ENCODE measurements around the gene SLC44A3. TPM values are rescaled to one million over a fixed set of nuclear protein-coding genes. Genes with fewer than 3 reads are reported as not detected.

SLC44A3 gene
- total RNA-seq, 1 donor from 2014 or later = 14.6 TPM

GRCh38 chr1:94776474-94776873 is 43.7 kb upstream of the SLC44A3 start:
- H3K4me3 ChIP-seq (ENCODE audit: low read depth, low read length) = no peak overlapping the region
- no peak for DNase-seq (ENCODE audit: low read depth)
- no peak for TF ChIP-seq CTCF (IDR thresholded peaks at IDR 0.05; ENCODE audit: insufficient read depth, low read length, poor library complexity, severe bottlenecking)
- H3K27me3 ChIP-seq (ENCODE audit: control insufficient read depth, insufficient read depth, low read length) = no peaks in the 10 kb centered on the region
- H3K36me3 ChIP-seq (ENCODE audit: control insufficient read depth, insufficient read depth, low read length) = no peaks in the 10 kb centered on the region

- Histone ChIP-seq H3K36me3 (ENCODE audit: control insufficient read depth, insufficient read depth, low read length) (no peaks in the 10 kb centered on the region), H3K4me3 (ENCODE audit: low read depth, low read length) (no peak overlapping the region), H3K27me3 (ENCODE audit: control insufficient read depth, insufficient read depth, low read length) (no peaks in the 10 kb centered on the region)
- no peak for DNase-seq (ENCODE audit: low read depth)
- no peak for TF ChIP-seq CTCF (IDR thresholded peaks at IDR 0.05; ENCODE audit: insufficient read depth, low read length, poor library complexity, severe bottlenecking)
Measured at GRCh38 chr1:94777281-94777680, 42.9 kb upstream of the SLC44A3 start.

- TF ChIP-seq CTCF (IDR thresholded peaks at IDR 0.05; ENCODE audit: insufficient read depth, low read length, poor library complexity, severe bottlenecking) = no peak
- Histone ChIP-seq H3K36me3 (ENCODE audit: control insufficient read depth, insufficient read depth, low read length) (no peaks in the 10 kb centered on the region), H3K4me3 (ENCODE audit: low read depth, low read length) (no peak overlapping the region), H3K27me3 (ENCODE audit: control insufficient read depth, insufficient read depth, low read length) (no peaks in the 10 kb centered on the region)
- DNase-seq (ENCODE audit: low read depth) = no peak
Measured at GRCh38 chr1:94778808-94779207, 41.3 kb upstream of the SLC44A3 start.

GRCh38 chr1:94783342-94784189 is 36.6 kb upstream of the SLC44A3 start:
- peak; percentile 53 for DNase-seq (ENCODE audit: low read depth)
- H3K36me3 ChIP-seq (ENCODE audit: control insufficient read depth, insufficient read depth, low read length) = no peaks in the 10 kb centered on the region
- H3K27me3 ChIP-seq (ENCODE audit: control insufficient read depth, insufficient read depth, low read length) = no peaks in the 10 kb centered on the region
- no peak overlapping the region for H3K4me3 ChIP-seq (ENCODE audit: low read depth, low read length)
- TF ChIP-seq CTCF (IDR thresholded peaks at IDR 0.05; ENCODE audit: insufficient read depth, low read length, poor library complexity, severe bottlenecking) = no peak

GRCh38 chr1:94784190-94784515 is 36.0 kb upstream of the SLC44A3 start:
- Histone ChIP-seq H3K4me3 (ENCODE audit: low read depth, low read length) (no peak overlapping the region), H3K27me3 (ENCODE audit: control insufficient read depth, insufficient read depth, low read length) (no peaks in the 10 kb centered on the region), H3K36me3 (ENCODE audit: control insufficient read depth, insufficient read depth, low read length) (no peaks in the 10 kb centered on the region)
- no peak for TF ChIP-seq CTCF (IDR thresholded peaks at IDR 0.05; ENCODE audit: insufficient read depth, low read length, poor library complexity, severe bottlenecking)
- no peak for DNase-seq (ENCODE audit: low read depth)

GRCh38 chr1:94787691-94788090 is 32.5 kb upstream of the SLC44A3 start:
- Histone ChIP-seq H3K36me3 (ENCODE audit: control insufficient read depth, insufficient read depth, low read length) (no peaks in the 10 kb centered on the region), H3K4me3 (ENCODE audit: low read depth, low read length) (no peak overlapping the region), H3K27me3 (ENCODE audit: control insufficient read depth, insufficient read depth, low read length) (no peaks in the 10 kb centered on the region)
- no peak for TF ChIP-seq CTCF (IDR thresholded peaks at IDR 0.05; ENCODE audit: insufficient read depth, low read length, poor library complexity, severe bottlenecking)
- no peak for DNase-seq (ENCODE audit: low read depth)
